GM12892 (cell line): ENCODE data around the gene TMEM178B.

Experiments used
- DNase-seq: peaks from one replicate; pipeline ENCODE4 v3.0.0; 2011; ENCODE audit not compliant: insufficient read length
- FAIRE-seq: peaks from 2 replicates; lab custom pipeline; 2011; peaks lifted over from hg19 to GRCh38; lab: Jason Lieb, UNC
- POLR2A ChIP-seq: IDR thresholded peaks from 2 replicates; pipeline ENCODE4 v1.6.1; 2011; ENCODE audit warnings: low read depth, low read length, control low read depth
- POLR2AphosphoS5 ChIP-seq: IDR thresholded peaks from 2 replicates; pipeline ENCODE4 v1.6.1; 2011; ENCODE audit warnings: low read depth, low read length, control low read depth
- TAF1 ChIP-seq: IDR thresholded peaks from 2 replicates; pipeline ENCODE4 v1.6.1; 2011; ENCODE audit warnings: low read depth, mild to moderate bottlenecking, control low read depth, low read length, borderline replicate concordance

Gene TMEM178B

DNA sequence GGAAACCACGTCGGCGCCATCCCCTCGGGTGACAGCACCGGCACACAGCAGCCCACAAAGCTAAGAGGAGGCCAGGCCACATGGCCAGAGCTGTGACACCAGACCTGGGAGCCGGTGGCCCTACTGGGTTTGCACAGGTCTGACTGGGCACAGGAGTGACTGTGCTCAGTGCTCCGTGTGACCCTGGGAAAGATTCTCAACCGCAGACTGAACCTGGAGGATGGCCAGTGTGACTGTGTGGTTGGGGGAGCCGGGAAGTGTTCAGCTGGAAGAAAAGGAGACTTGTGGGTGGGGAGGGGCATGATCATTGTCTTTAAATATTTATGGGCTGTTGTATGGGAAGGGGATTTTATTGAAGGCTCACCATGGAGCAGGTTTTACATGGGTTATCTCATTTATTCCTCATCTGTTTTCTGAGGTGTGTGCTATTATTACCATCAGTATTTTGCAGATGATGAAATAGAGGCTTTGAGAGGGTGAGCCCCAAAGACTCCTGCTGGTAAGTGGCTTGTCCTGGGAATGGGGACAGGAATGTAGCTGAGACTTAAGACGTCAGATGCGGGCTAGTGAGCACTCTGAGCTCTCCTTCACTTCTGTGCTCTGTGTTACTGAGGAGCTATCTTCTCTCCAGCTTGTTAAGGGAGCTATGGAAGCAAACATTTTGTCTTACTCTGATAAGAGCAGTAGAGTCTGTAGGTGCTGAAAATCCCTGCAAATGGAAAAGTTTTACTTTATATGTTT, 127.5 kb downstream of the TMEM178B start:
- DNase-seq (no peak), FAIRE-seq (no peak)
- TF ChIP-seq POLR2A, result no peak

GRCh38 chr7:141202535-141202934, 128.7 kb downstream of the TMEM178B start:
- FAIRE-seq, result no peak
- DNase-seq, result no peak
- TF ChIP-seq POLR2AphosphoS5, result no peak
- no peak for TF ChIP-seq TAF1
- no peak for TF ChIP-seq POLR2A

DNA sequence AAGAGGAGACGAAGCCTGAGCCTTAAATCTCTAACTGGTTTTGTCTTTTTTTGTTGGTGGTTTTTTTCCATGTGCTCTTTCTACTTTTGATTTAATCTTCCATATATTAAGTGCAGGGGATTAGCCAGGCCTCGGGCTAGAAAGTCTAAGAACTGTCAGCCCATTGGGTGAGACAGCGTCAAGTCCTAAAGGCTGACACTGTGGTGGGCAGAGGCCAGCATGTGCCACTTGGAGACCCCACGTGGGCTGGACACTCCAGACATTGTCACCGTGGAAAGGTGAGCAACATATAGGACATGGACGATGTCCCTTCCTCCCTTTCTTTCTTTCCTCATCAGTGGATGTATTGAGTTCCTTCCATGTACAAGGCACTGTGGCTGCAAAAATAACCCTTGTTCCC, 129.3 kb downstream of the TMEM178B start:
- FAIRE-seq (no peak), DNase-seq (no peak)
- TF ChIP-seq TAF1, result no peak
- no peak for TF ChIP-seq POLR2A
- no peak for TF ChIP-seq POLR2AphosphoS5

- FAIRE-seq, result no peak
- no peak for DNase-seq
- no peak for TF ChIP-seq TAF1
- no peak for TF ChIP-seq POLR2A
- TF ChIP-seq POLR2AphosphoS5, result no peak
Observed at GRCh38 chr7:141203586-141203985, 129.7 kb downstream of the TMEM178B start.

GRCh38 chr7:141207661-141208060, 133.8 kb downstream of the TMEM178B start:
- TF ChIP-seq TAF1 (no peak), POLR2AphosphoS5 (no peak), POLR2A (no peak)
- DNase-seq (no peak), FAIRE-seq (no peak)

DNA sequence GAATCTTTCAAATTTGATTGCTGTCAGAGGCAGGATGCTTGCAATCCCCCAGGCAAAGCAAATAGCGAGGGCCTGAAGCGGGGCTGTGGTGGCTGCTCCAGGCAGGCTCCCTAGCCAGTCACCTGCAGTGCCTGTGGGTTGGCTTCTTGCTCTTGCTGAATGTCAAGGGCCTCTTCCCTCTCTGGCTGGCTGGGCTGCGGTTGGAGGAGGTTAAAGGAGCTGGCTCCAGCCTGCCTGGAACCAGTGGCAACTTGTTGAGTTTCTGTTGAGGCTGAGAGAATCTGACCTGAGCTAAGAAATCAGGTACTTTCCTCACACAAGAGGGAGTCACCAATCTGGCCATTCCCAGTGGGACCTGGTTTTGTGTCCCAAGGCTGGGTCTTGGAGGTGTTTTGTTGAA, 134.7 kb downstream of the TMEM178B start:
- no peak for FAIRE-seq
- TF ChIP-seq POLR2A (no peak), POLR2AphosphoS5 (no peak), TAF1 (no peak)
- DNase-seq, result no peak

DNA sequence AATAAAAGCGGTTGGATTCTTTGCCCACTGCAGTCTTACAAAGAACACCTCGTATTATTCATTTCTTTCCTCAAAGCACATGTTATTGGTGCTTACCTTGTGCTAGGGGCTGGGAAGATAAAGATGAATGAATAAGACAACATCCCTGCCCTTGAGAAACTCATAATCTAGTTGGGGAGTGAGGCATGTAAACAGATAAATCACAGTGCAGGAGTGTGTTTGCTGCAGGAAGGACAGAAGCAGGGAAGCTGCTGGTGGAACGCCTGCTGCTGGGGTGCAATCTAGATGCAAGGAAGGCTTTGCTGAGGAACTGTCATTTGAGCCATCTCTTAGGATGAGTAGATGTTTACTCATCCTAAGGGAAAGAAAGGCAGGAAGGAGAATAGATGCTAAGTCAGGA, 135.6 kb downstream of the TMEM178B start:
- DNase-seq (no peak), FAIRE-seq (no peak)
- TF ChIP-seq POLR2AphosphoS5 (no peak), TAF1 (no peak), POLR2A (no peak)

GRCh38 chr7:141210862-141211261, 137.0 kb downstream of the TMEM178B start:
- TF ChIP-seq POLR2A (no peak), POLR2AphosphoS5 (no peak), TAF1 (no peak)
- no peak for DNase-seq
- FAIRE-seq, result no peak

- TF ChIP-seq TAF1 (no peak), POLR2AphosphoS5 (no peak), POLR2A (no peak)
- FAIRE-seq (no peak), DNase-seq (no peak)
Observed at GRCh38 chr7:141213226-141213625, 139.4 kb downstream of the TMEM178B start.

- FAIRE-seq, result no peak
- DNase-seq, result no peak
- TF ChIP-seq POLR2A, result no peak
- TF ChIP-seq TAF1, result no peak
- TF ChIP-seq POLR2AphosphoS5, result no peak
Observed at GRCh38 chr7:141217938-141218337, 144.1 kb downstream of the TMEM178B start.

GRCh38 chr7:141218941-141219340, 145.1 kb downstream of the TMEM178B start:
- TF ChIP-seq POLR2AphosphoS5 (no peak), TAF1 (no peak), POLR2A (no peak)
- DNase-seq (no peak), FAIRE-seq (no peak)

- DNase-seq (no peak), FAIRE-seq (no peak)
- no peak for TF ChIP-seq POLR2AphosphoS5
- no peak for TF ChIP-seq POLR2A
- no peak for TF ChIP-seq TAF1
Observed at GRCh38 chr7:141220263-141220880, 146.5 kb downstream of the TMEM178B start.
